Neural cell (in vitro differentiated cells): ENCODE results near the gene HERPUD1.

ENCODE experiments used
- CTCF ChIP-seq: fragments of 450-650 bp; IDR thresholded peaks from 2 replicates; pipeline ENCODE4 v1.5.1; 2014; ENCODE audit warnings: antibody characterized with exemption, mild to moderate bottlenecking, moderate library complexity; ENCODE audit not compliant: poor library complexity, severe bottlenecking
- MXI1 ChIP-seq: fragments of 450-650 bp; conservative IDR thresholded peaks from 2 replicates; pipeline ENCODE4 v1.6.1; 2014; ENCODE audit warnings: antibody characterized with exemption, mild to moderate bottlenecking; ENCODE audit not compliant: poor library complexity, severe bottlenecking
- POLR2AphosphoS5 ChIP-seq: IDR thresholded peaks from 2 replicates; pipeline ENCODE4 v1.6.1; 2012
- REST ChIP-seq: IDR thresholded peaks from 2 replicates; pipeline ENCODE4 v1.6.1; 2012; ENCODE audit warnings: borderline replicate concordance

DNA sequence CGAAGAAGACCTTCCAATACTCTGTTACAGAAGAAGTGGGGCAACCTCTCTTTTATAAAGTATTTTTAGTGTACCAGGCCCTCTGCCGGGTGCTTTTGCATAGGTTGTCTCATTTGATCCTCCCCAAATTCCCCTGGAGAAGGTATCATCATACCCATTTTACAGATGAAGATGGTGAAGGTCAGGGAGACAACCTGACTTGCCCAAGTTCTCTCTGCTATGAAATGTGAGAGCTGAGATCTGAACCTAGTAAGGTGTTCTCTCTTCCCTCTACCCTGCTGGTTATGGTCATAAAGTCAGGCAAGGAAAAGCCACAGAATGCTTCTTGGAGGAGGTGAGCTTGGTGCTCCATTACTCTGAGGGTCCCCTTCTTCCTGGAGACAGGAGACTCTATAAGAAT, 28.1 kb upstream of the HERPUD1 start:
- TF ChIP-seq CTCF (no peak), POLR2AphosphoS5 (no peak), MXI1 (no peak), REST (no peak)
